T-helper 1 cell (primary cell): ENCODE results near the gene SLC39A11.
"Not testable (repeated sequence)": the region's sequence is repeated elsewhere in the genome, so short reads cannot be mapped to it uniquely, and the experiment has no call there.

Experiments
- DNase-seq, 5 donors: peaks; one replicate each; pipeline ENCODE4 v3.0.0-alpha.2; 2012 to 2020

The SLC39A11 gene

GRCh38 chr17:72822358-72823023 is 270.0 kb downstream of the SLC39A11 start:
- peak in 1 of 5 donors; percentile 6 for DNase-seq

GRCh38 chr17:72816406-72816805 is 276.1 kb downstream of the SLC39A11 start:
- DNase-seq = no peak

GRCh38 chr17:72813481-72813880 is 279.0 kb downstream of the SLC39A11 start:
- DNase-seq = no peak

- no peak for DNase-seq
These were observed 279.7 kb downstream of the SLC39A11 start for GRCh38 chr17:72812823-72813222.

GRCh38 chr17:72811976-72812687 is 280.4 kb downstream of the SLC39A11 start:
- DNase-seq = no peak

- no peak for DNase-seq
These were observed 281.4 kb downstream of the SLC39A11 start for GRCh38 chr17:72810991-72811508.

GRCh38 chr17:72806011-72806410 is 286.5 kb downstream of the SLC39A11 start:
- no peak for DNase-seq

- no peak for DNase-seq
These were observed 287.4 kb downstream of the SLC39A11 start for GRCh38 chr17:72804949-72805707.

- DNase-seq = no peak
These were observed 289.8 kb downstream of the SLC39A11 start for GRCh38 chr17:72802726-72803125.

GRCh38 chr17:72797142-72797541 is 295.3 kb downstream of the SLC39A11 start:
- DNase-seq = no peak

- no peak for DNase-seq
These were observed 296.5 kb downstream of the SLC39A11 start for GRCh38 chr17:72795941-72796340.

- DNase-seq = no peak
These were observed 298.3 kb downstream of the SLC39A11 start for GRCh38 chr17:72794152-72794551.

- no peak for DNase-seq
These were observed 299.7 kb downstream of the SLC39A11 start for GRCh38 chr17:72792771-72793170.

- DNase-seq = no peak
These were observed 302.3 kb downstream of the SLC39A11 start for GRCh38 chr17:72790190-72790589.

- no peak for DNase-seq
These were observed 302.8 kb downstream of the SLC39A11 start for GRCh38 chr17:72789711-72790110.

GRCh38 chr17:72788950-72789585 is 303.4 kb downstream of the SLC39A11 start:
- no peak for DNase-seq

GRCh38 chr17:72786209-72786608 is 306.3 kb downstream of the SLC39A11 start:
- DNase-seq = no peak

- DNase-seq = no peak
These were observed 309.3 kb downstream of the SLC39A11 start for GRCh38 chr17:72782985-72783701.

- not testable (repeated sequence) for DNase-seq
These were observed 310.1 kb downstream of the SLC39A11 start for GRCh38 chr17:72782437-72782836.

GRCh38 chr17:72778169-72779151 is 314.0 kb downstream of the SLC39A11 start:
- no peak for DNase-seq

- DNase-seq = no peak
These were observed 316.6 kb downstream of the SLC39A11 start for GRCh38 chr17:72775919-72776318.
